ENCODE measurements around the gene KRT4. TPM values are rescaled to one million over a fixed set of nuclear protein-coding genes. Genes with fewer than 3 reads are reported as not detected.

Gene KRT4
- total and polyA plus RNA-seq, 2 experiments from 2014 or later: 0.22 TPM; not detected in 1

DNA sequence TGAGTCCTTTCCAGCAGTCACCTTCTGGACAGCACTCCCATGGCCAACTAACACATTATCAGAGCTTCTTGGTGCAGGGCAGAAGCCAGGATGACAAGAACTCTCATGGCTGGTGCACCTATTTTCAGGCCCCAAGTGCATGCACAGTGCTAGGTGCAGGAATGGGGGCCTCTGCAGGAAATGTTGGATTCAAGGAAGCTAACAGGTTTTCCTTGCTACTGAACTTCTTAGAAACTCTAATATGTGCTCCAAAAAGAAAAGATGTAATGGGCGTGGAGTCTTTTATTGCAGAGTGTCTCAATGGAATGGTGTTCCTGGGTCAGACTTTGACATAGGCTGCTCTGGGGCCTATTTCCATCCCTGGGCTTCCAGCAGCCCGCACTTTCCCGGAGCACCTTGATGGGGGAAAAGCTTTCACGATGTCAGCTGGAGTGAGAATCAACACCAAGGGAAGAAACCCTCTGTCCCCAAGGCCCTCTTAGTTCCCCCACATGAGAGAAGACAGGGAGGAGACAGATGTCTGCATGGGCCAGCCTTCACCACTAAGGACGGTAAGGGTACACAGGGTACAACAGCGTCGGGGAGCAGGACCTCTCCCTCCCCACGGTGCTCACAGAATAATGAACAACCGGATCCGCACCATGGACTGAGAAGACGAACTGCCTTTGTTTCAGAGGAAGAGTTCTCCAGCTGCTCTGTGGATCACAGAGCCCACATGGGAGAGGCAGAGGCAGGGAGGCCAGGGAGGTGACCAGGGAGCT, 24.9 kb downstream of the KRT4 start:
- Histone ChIP-seq H2AFZ (no peak overlapping the region), H3K9me2 (ENCODE audit: insufficient read depth) (no peaks in the 10 kb centered on the region), H3K27me3 (replicated peaks; ENCODE audit: insufficient read depth) (peaks cover 63% of the 10 kb centered on the region), H3K4me2 (ENCODE audit: unreplicated experiment) (no peak overlapping the region), H3K27ac (no peak overlapping the region), H3K4me1 (ENCODE audit: insufficient read depth) (0 out of 2 replicates have a peak, but pooled peaks cover under 1% of the 10 kb centered on the region), H3K36me3 (ENCODE audit: low read depth) (no peaks in the 10 kb centered on the region), H3K4me3 (no peak overlapping the region), H3K79me2 (ENCODE audit: insufficient read depth) (no peaks in the 10 kb centered on the region), H3K9ac (no peak overlapping the region), H3F3A (ENCODE audit: insufficient read depth) (no peaks in the 10 kb centered on the region), H3K9me3 (ENCODE audit: low read depth) (no peaks in the 10 kb centered on the region), H4K20me1 (ENCODE audit: insufficient read depth) (no peaks in the 10 kb centered on the region)
- no peak for DNase-seq
- WGBS, 2 experiments (ENCODE audit: low coverage in 1 of 2, low lambda C conversion rate in 2 of 2, missing lambda C conversion rate in 2 of 2): 79 to 84% methylated on average over 11 of the region's 11 CpGs
- TF ChIP-seq EZH2 (IDR thresholded peaks at IDR 0.05; ENCODE audit: insufficient read depth, poor library complexity, severe bottlenecking) (no peak), EZH2phosphoT487 (IDR thresholded peaks at IDR 0.05; ENCODE audit: insufficient read depth, low read depth) (no peak)
- in situ Hi-C loops (cut with MboI): no loop called here

- no peaks in the 10 kb centered on the region for H3K9me2 ChIP-seq (ENCODE audit: insufficient read depth)
- TF ChIP-seq EZH2phosphoT487 (IDR thresholded peaks at IDR 0.05; ENCODE audit: insufficient read depth, low read depth): no peak
- no peak for TF ChIP-seq EZH2 (IDR thresholded peaks at IDR 0.05; ENCODE audit: insufficient read depth, poor library complexity, severe bottlenecking)
- in situ Hi-C loops (cut with MboI): no loop called here
- no peaks in the 10 kb centered on the region for H3K36me3 ChIP-seq (ENCODE audit: low read depth)
- no peak overlapping the region for H3K27ac ChIP-seq
- H2AFZ ChIP-seq: no peak overlapping the region
- H3K9me3 ChIP-seq (ENCODE audit: low read depth): no peaks in the 10 kb centered on the region
- H3K79me2 ChIP-seq (ENCODE audit: insufficient read depth): no peaks in the 10 kb centered on the region
- no peak overlapping the region for H3K4me3 ChIP-seq
- H4K20me1 ChIP-seq (ENCODE audit: insufficient read depth): no peaks in the 10 kb centered on the region
- H3K27me3 ChIP-seq (replicated peaks; ENCODE audit: insufficient read depth): peaks cover 69% of the 10 kb centered on the region
- H3K9ac ChIP-seq: no peak overlapping the region
- H3K4me1 ChIP-seq (ENCODE audit: insufficient read depth): no peaks in the 10 kb centered on the region
- no peak overlapping the region for H3K4me2 ChIP-seq (ENCODE audit: unreplicated experiment)
- H3F3A ChIP-seq (ENCODE audit: insufficient read depth): no peaks in the 10 kb centered on the region
- no peak for DNase-seq
- WGBS, 2 experiments (ENCODE audit: low coverage in 1 of 2, low lambda C conversion rate in 2 of 2, missing lambda C conversion rate in 2 of 2): 62 to 70% methylated on average over 6 of the region's 6 CpGs
Observed at GRCh38 chr12:52788192-52788875, 25.6 kb downstream of the KRT4 start.

DNA sequence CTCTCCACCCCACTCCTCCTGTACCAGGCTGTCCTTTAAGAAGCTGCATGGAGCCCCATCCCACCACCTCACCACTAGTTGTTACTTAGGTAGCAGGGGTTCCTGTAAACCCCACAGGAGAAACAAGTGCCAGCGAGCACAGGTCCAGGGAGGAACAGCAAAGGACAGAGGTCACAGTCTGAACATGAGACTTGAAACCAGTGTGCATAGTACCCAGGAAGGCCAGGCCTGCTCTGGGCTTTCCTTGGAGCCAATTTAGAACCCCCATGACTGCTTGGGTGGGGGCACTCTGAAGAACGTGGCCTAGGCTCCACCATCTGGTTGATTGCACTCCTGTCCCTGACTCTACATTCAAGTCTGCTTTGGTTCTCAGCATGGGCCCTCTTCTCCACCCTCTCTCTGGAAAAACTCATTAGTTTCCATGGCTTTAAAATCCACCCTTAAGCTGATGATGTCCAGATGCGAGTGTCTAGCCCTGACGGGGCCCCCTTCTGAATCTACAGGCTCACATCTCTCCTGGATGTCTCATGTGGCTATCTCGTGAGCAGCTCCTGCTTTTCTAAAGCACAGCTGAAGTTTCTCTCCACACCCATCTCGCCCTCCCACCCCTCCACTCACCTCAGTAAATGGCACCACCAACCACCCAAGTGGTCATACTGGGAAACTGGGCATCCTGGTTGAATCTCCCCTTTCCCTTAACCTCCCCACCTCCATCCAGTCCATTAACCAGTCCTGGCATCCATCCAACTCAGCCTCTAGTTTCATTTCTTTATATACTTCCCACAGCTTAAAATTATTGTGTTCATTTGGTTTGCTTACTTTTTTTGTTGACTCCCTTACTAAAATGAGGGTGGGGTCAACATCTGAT, 26.4 kb downstream of the KRT4 start:
- Histone ChIP-seq H3K27me3 (replicated peaks; ENCODE audit: insufficient read depth) (peaks cover 63% of the 10 kb centered on the region), H3K4me2 (ENCODE audit: unreplicated experiment) (no peak overlapping the region), H3K36me3 (ENCODE audit: low read depth) (no peaks in the 10 kb centered on the region), H2AFZ (no peak overlapping the region), H3K27ac (no peak overlapping the region), H3K9me2 (ENCODE audit: insufficient read depth) (no peaks in the 10 kb centered on the region), H3K4me3 (no peak overlapping the region), H3K79me2 (ENCODE audit: insufficient read depth) (no peaks in the 10 kb centered on the region), H4K20me1 (ENCODE audit: insufficient read depth) (no peaks in the 10 kb centered on the region), H3K9ac (no peak overlapping the region), H3K9me3 (ENCODE audit: low read depth) (no peaks in the 10 kb centered on the region), H3F3A (ENCODE audit: insufficient read depth) (no peaks in the 10 kb centered on the region), H3K4me1 (ENCODE audit: insufficient read depth) (no peaks in the 10 kb centered on the region)
- in situ Hi-C loops (cut with MboI): no loop called here
- no peak for DNase-seq
- no peak for TF ChIP-seq EZH2 (IDR thresholded peaks at IDR 0.05; ENCODE audit: insufficient read depth, poor library complexity, severe bottlenecking)
- WGBS, 2 experiments (ENCODE audit: low coverage in 1 of 2, low lambda C conversion rate in 2 of 2, missing lambda C conversion rate in 2 of 2): 40 to 48% methylated on average over 6 of the region's 6 CpGs

DNA sequence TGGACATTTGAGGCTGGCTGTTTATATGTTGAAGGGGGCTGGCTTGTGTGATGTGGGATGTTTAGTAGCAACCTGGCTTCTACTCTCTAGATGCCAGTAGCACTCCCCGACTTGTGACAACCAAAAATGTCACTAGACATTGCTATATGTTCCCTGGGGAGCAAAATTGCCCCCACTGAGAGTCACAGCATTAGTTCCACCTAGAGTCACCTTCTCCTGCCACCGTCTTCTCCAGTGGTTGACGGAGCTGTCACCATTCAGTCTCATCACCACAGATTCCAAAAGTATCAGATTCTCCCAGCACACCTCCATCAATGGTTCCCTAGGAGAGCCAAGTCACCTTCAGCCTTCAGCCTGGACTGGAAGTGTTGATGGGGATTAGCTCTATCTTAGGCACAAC, 29.0 kb downstream of the KRT4 start:
- H3F3A ChIP-seq (ENCODE audit: insufficient read depth): no peaks in the 10 kb centered on the region
- no peak overlapping the region for H3K27ac ChIP-seq
- no peak overlapping the region for H3K4me2 ChIP-seq (ENCODE audit: unreplicated experiment)
- no peaks in the 10 kb centered on the region for H3K79me2 ChIP-seq (ENCODE audit: insufficient read depth)
- peaks cover 67% of the 10 kb centered on the region for H3K27me3 ChIP-seq (replicated peaks; ENCODE audit: insufficient read depth)
- TF ChIP-seq EZH2phosphoT487 (IDR thresholded peaks at IDR 0.05; ENCODE audit: insufficient read depth, low read depth): no peak
- no peak overlapping the region for H3K9ac ChIP-seq
- in situ Hi-C loops (cut with MboI): no loop called here
- DNase-seq: no peak
- H3K9me3 ChIP-seq (ENCODE audit: low read depth): no peaks in the 10 kb centered on the region
- no peaks in the 10 kb centered on the region for H3K9me2 ChIP-seq (ENCODE audit: insufficient read depth)
- H2AFZ ChIP-seq: no peak overlapping the region
- H3K4me3 ChIP-seq: no peak overlapping the region
- H3K36me3 ChIP-seq (ENCODE audit: low read depth): no peaks in the 10 kb centered on the region
- no peaks in the 10 kb centered on the region for H4K20me1 ChIP-seq (ENCODE audit: insufficient read depth)
- 42 to 45% methylated on average over 3 of the region's 3 CpGs for WGBS, 2 experiments (ENCODE audit: low coverage in 1 of 2, low lambda C conversion rate in 2 of 2, missing lambda C conversion rate in 2 of 2)
- H3K4me1 ChIP-seq (ENCODE audit: insufficient read depth): no peaks in the 10 kb centered on the region

Data from GM23248 (cell line).